Medulla oblongata (tissue), 1 donor: Measurements from ENCODE around the gene DNAJB4.
"Not testable (repeated sequence)": the region's sequence is repeated elsewhere in the genome, so short reads cannot be mapped to it uniquely, and the experiment has no call there.

Source experiments
- DNase-seq: peaks from one replicate; pipeline ENCODE4 v3.0.0-alpha.2; 2015; ENCODE audit errors: extremely low spot score

DNAJB4 gene

DNA sequence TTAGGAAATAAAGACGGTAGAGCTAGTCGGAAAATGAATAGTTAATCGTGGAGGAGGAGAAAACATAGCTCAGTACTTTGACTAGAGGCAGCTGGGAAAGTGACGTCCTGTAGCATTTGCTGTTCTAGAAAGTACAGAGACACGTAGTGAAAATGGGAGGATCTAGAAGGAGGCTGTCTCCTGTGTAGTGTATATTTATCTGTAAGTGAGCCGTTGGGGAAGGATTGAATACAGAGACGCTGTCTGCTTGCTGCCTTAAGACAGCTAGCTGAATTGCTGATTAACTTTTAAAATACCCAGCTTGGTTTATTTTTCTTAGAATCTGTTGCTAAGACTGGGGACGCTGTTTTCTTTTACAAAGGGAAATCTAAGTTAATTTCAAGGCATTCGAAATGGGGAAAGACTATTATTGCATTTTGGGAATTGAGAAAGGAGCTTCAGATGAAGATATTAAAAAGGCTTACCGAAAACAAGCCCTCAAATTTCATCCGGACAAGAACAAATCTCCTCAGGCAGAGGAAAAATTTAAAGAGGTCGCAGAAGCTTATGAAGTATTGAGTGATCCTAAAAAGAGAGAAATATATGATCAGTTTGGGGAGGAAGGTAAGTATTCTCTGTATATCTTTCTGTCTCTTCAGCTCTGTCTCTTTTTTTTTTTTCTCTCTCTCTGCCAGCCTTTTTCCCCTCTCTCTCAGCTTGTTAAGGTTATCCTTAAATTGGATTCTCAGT, at the start of gene DNAJB4:
DNAJB4 (plus strand) TSS at position 221 of the 729 bp plus-strand sequence; CDS start at position 393, 172 bp downstream.
- peak; percentile 99 for DNase-seq

DNA sequence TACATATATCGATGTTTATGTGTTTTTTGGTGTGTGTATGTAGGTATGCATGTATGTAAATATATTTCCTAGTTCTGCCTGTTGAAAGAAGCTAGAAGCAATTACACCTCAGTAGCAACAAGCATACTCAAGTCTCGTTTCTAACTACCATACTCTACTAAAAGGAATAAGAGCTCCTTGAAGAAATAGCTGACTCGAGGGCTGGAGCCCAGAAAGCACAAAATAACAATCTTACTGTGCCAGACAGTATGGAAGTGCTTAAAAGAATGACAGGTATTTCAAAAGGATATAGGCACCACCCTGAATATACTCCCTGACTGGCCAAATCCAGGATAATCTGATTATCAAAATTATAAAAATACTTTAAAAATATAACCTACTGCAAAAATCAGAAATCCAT, 49.0 kb upstream of the DNAJB4 start:
- DNase-seq, result no peak

DNA sequence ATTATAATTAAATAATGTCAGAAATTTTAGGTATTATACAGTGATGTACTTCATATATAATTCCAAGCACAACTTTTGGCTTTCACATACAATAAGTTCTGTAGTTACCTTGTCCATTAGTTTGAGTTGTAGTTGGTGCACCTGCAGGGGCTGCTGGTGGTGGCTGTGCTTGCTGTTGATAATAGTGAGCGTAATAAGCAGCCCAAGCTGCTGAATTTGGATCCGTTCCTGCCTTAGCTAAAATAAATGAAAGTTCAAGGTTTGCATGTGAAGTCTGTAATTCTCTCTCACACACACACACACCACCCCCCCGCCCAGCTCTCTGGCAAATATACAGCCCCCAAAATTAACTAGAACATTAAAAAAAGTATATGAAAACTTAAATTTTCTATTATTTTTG, 48.3 kb upstream of the DNAJB4 start:
- DNase-seq, result no peak

DNA sequence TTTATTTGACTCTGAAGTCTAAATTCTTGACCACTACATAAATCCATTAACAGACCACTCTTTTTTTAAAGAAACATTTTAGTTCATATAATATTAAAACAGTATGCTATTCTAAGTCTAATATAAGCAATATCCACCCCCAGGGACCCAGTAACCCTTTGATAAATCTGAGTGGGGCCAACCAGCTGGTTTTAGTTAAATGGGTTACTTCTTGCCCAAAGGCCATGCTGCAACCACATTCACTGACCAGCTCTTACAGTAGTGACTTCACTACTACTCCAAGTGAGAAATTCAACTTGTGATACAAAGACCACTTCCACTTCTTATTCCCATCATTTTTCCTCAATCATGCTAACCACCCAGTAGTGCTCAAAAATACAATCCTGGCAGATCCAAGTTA, 46.3 kb upstream of the DNAJB4 start:
- no peak for DNase-seq

DNA sequence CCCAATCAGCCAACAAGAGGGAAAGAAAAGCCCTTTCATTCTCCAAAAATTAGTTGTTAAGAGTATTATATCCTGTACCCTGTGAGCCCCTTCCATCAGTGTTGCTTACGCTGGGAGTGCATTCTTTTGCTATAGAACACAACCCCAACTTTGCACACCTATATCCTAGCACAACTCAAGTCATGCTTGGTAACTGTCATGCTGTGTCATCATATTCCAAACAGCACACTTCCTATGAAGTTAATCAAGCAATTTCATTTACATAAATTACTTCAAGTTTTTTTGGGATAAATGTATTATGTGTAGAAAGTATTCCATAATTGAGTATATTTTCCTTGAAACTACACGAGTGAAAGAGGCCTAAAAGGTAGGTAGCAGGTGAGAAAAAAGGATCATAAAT, 45.9 kb upstream of the DNAJB4 start:
- no peak for DNase-seq

DNA sequence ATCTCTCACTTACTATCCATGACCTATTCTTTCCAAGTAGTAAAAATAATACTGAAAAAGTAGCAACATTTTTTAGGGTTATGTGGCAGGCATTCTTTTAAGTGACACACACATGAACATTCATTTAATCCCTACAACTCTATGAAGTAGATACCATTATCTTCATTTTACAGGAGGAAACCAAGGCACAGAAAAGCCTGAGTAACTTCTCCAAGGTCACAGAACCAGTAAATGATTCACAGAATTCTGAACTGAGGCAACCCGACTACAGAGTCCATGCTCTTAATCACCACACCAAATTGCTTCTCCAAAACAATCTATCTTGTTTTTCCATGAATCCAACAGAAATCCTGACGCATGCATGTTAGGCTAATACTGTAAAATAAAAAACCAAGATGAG, 43.3 kb upstream of the DNAJB4 start:
- DNase-seq, result no peak

DNA sequence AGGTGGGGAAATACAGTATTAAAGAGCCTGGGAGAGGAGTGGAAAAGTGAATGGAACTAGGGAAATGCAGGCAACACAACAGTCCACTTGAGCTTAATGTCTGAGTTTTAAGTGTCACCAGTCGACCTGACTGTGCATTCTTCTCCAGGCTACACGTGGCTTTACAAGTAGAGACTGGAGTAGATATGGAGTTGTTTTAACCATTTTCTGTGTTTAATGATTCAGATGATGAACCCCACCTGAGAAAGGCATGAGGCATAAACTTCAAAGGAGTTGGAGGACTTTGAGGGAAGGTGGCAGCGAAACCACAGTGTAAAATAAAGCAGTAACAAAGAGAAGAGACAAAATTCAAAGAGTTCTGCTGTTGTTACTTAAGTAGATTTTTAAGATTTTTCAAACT, 38.4 kb upstream of the DNAJB4 start:
- no peak for DNase-seq

DNA sequence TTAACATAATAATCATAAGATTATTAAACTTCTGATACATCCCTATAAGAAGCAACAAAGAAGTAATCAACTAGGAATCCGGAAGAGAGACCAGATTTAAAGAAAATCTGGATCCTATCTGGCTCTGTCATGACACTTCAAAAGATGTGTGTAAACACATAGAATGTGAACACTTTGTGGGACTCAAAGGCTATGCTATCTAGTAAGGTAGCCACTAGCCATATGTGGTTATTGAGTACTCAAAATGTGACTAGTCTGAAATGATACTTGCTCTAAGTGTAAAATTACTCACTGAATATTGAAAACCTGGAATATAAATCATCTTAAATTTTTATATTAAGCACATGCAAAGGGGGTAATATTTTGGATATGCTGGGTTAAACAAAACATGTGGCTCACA, 34.5 kb upstream of the DNAJB4 start:
- no peak for DNase-seq

DNA sequence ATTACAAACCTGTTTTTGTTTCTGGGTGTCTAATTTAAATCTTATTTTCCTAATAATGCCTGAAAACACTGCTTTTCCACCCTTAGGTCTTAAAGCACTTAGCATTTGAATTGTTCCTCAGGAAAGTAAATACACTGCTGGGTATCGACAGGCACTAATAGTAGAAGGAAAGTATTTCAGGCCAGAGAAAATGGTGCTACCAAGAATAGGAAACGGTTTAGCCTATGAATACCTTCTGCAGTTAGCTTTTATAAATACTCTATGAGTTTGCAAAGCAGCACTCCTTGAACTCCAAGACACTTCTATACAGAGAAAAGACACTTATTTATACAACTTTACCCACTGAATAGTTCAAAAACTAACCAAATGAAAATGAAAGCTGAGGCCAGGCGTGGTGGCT, 32.7 kb upstream of the DNAJB4 start:
- no peak for DNase-seq

DNA sequence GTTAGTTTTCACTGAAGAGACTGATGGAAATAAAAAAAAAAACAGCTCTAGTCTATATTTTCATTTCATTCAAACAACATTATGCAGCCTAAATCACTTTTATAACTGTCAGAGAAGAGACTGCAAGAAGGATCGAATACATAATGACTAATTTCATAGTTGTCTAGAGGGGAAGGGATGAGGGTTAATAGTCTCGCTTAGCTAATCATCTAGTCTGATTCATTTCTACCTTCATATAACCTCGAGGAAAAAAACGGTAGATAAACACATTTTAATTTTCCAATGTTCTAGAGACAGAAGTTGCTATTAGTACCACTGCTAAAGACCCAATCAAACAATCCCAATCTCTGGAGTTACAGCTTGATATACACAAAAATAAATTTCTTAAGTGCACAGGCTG, 29.4 kb upstream of the DNAJB4 start:
- DNase-seq, result no peak

DNA sequence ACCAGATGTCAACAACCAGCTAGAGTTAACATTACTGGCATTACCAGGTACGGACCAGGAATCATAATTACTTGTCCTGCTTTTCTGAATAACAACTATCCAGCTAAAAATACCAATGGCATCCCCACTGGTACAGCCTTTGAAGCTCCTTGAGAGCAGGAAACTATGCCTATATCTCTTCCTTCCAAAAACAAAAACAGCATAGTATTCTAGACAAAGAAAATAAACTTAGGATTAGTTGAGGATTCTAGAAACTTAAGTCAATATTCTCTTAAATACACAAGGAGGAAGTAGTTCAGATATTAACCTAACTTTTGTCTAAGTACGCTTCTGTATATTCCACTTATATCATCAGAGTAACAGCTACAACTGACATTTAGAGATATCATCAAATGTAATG, 28.8 kb upstream of the DNAJB4 start:
- no peak for DNase-seq

DNA sequence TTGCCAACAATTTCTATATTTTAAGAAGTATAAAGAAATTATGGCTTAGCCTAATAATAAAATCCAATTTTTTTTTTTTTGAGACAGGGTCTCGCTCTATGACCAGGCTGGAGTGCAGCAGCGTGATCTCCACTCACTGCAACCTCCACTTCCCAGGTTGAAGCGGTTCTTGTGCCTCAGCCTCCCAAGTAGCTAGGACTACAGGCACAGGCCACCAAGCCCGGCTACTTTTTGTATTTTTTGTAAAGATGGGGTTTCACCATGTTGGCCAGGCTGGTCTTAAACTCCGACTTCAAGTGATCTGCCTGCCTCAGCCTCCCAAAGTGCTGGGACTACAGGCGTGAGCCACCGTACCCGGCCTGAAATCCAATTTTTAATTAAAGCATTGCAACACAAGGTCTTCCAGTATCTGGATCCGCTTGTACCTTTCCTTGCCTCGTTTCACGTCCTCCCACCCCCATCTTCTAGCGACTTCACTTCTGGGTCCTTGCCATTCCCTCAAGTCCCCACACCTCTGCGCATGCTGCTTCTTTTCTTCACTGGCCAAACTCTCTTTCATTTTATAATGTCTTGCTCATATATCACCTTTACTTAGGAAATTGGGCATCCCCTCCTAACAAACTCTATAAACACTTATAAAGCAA, 28.2 kb upstream of the DNAJB4 start:
- no peak for DNase-seq

DNA sequence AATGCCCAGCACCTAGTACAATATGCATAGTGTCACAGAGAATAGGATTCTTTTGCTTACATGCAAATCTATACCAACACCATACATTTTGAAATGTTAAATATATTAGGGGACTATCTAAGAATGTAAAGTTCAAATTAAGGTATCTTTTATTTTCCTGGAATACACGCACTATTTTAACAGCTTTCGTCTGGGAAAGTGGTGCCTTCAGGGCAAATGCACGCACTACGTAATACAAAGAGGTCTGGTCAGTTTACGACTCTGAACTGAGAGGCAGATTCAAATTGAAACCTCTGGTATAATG, 26.8 kb upstream of the DNAJB4 start:
- DNase-seq, result no peak

DNA sequence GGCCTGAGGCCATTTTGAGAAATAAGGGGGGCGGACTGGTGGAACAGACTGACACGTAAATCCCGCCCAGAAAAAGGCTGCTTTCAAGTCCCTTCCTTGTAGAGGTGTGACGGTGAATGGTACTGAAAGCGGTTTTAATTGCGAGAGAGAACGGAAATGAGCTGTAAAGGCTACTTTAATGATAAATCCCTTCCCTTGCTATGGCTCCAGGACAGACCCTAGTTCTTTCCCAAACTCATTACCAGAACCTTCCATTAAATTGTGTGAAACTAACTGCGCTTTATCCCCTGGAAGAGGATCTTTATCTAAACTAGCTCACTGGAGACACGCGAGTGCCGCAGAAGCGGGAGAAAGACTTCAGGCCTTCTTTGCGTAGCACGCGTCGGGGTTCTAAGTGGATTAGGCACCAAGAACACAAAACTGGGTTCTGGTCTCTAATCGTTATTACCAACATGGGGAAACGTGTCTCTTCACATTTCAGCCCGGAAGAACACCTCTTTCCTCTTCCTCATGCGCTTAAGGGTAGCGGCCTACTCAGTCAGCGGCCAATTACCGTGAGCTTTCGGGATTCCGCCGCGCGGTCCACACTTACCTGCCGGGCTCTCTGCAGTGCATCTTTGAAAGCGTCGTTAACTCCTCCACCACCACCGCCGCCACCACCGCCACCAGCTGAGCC, 26.3 kb upstream of the DNAJB4 start:
- peak; percentile 87 for DNase-seq

DNA sequence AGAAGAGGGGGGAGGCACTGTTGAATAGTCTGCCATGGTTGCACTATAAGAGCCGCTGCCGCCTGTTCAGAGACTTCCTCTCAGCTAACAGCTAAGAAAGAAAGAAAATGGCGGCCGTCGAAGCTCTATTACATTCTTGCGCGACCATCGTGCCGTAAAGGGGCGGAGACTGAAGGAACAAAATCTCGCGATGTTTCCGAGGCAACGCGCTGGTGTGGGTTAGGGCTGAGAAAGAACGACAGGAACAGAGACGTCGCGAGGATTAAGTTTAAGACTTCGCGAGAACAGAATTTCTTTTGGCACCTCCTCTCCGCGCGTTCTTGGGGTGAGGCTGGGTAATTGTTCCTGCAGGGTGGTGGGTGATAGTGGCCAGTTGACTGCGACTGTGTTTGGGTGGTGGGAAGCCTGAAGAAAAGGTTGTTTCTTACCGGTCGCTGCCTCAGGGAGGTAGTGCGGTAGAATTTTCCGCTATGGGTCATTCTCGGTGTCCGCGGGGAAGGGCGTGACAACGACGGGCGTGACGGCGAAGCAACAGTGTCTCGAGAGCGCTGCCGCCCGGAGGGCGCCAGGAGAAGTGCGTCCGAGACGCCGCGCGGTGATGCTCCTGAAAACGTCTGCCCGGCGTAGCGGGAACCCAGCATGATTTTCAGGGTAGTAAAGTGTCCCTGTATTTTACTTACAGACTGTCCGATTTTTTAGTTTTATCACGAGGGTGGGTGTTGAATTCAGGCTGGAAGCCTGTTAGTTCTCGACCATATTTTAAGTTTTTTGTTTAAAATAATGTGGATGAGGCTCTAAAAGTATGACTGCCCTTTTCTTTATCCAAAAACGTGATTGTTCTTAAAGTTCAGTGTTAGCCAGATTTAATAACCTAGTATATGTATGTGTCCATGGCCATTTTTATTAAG, 25.5 kb upstream of the DNAJB4 start, which contains the start of gene FUBP1:
FUBP1 (minus strand) TSS at position 104 of the 908 bp plus-strand sequence; CDS start at position 36, 68 bp downstream.
- DNase-seq, result peak; percentile 98

DNA sequence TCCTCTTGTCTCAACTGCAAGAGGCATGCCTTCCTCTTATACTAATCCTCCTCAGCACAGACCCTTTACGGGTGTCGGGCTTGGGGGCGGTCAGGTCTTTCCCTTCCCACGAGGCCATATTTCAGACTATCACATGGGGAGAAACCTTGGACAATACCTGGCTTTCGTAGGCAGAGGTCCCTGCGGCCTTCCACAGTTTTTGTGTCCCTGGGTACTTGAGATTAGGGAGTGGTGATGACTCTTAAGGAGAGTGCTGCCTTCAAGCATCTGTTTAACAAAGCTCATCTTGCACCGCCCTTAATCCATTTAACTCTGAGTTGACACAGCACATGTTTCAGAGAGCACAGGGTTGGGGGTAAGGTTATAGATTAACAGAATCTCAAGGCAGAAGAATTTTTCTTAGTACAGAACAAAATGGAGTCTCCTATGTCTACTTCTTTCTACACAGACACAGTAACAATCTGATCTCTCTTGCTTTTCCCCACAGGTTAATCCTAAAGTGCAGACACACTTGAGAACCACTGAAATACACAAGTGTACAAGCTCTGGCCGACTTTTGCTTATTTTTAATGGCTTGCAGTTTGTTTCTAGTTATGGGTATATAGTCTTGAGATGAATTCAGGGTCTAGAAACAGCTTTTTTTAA, 21.3 kb upstream of the DNAJB4 start:
- DNase-seq, result not testable (repeated sequence)

DNA sequence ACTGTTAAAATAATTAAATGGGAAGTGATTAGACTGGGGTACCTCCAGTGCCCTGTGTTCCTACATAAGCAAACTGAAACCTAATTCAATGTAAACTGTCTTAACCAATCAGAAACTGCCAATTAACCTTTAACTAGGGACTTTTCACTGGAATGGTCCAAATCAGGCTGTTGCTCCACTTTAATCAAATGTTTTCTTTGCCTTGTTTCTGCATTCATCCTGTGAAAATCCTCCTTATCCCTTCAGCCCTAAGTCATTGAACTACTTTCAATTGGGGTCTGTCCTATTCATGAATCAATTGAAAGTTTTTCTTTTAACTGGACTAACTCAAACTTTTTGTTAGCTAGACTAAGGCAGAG, 20.8 kb upstream of the DNAJB4 start:
- DNase-seq, result no peak

DNA sequence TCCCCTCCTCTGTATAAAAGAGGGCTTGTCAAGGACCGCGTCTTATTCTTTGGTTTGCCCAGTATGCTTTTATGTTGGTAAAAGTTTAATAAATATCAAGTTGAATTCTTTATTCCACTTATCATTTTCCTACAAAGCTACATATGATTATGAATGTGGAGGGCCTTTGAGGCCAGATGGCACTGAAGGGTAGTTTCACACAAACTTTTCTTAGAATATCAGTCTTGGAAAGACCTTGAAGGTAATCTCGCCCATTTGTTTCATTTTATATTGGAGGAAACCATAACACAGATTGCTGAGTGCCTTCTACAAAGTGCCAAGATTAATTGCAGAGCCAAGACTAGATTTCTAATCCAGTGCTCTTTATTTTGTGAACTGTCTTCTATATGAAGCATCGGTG, 20.1 kb upstream of the DNAJB4 start:
- no peak for DNase-seq

DNA sequence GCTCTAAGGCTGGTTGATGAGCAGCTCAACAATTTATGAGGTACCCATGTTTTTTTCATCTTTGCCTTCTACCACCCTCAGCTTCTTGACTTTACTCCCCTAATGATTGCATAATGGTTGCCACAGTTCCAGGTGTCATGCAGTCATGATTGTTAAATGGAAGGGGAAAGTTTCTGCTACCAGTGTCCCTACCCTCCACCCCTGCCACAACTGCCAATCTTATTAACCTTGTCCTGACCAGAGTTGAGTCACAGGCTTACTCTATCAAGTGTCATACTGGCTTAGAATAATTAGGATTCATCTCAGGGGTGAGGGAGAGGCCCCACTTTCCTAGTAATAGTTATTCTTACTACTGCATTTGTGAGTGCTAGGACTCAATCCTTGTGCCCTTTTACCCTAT, 17.9 kb upstream of the DNAJB4 start:
- no peak for DNase-seq

DNA sequence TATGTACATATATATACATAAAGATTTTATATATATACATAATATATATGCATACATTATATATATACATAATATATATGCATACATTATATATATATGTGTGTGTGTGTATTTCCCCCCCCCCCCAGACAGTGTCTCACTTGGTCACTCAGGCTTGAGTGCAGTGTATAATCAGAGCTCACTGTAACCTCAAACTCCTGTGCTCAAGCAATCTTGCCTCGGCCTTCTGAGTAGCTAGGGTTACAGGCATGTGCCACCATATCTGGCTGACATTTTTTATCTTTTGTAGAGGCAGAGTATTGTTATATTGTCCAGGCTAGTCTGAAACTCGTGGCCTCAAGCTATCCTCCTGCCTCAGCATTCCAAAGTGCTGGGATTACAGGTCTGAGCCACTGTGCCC, 16.8 kb upstream of the DNAJB4 start:
- DNase-seq, result no peak

DNA sequence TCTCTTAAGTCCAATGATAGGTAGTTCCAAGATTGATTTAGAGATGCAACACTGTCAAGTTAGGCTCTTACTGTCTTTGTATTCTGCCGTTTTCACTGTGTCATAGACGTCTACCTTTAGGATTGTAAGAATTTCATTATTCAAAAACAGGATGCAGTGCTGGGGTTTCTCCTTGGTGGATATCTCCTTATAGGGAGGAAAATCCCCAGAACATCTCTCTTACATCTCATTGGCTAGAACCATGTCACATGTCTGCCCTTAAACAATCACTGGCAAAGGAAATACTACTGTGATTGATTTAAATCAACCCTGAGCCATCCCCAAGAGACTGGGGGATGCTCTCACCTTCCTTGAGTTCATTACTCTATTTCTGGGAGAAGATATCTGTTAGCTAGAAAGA, 15.0 kb upstream of the DNAJB4 start:
- no peak for DNase-seq
